Measurements from ENCODE around the gene ANKRD44.

ANKRD44 gene

DNA sequence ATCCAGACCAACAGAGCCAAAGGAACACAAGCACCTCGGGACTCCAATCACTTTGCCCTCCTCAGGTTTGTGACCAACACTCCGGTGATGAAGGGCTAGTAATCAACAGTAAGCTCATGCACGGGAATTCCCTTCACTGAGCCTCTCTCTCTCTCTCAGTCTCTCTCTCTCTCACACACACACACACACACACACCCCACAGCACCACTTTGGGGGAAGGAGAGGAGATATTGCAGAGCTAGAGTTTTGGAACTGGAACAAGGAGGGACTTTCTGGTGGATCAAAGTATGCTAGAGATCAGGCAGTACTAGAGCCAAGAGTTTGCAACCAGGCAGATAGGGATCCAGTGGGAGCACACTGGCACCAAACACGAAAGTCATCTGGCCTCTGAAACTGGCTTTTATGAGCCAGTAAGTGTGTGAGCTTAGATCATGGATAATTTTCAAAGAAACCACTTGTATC, 98.7 kb downstream of the ANKRD44 start:
- Histone ChIP-seq H3K79me2 (ENCODE audit: insufficient read depth, low read length) (peaks cover 88% of the 10 kb centered on the region), H3K36me3 (ENCODE audit: insufficient read depth, low read length) (no peaks in the 10 kb centered on the region), H3K9me3 (ENCODE audit: insufficient read depth, low read depth, low read length) (no peaks in the 10 kb centered on the region), H3K4me3 (ENCODE audit: low read length, poor library complexity, severe bottlenecking) (no peak overlapping the region), H3K4me2 (ENCODE audit: low read depth, low read length, poor library complexity, severe bottlenecking) (peak overlapping the region; percentile 62), H3K27me3 (ENCODE audit: insufficient read depth, low read length, poor library complexity, severe bottlenecking) (no peaks in the 10 kb centered on the region), H3K9me2 (replicated peaks; ENCODE audit: low read depth, low read length) (no peaks in the 10 kb centered on the region), H3K4me1 (ENCODE audit: insufficient read depth, low read length, poor library complexity, severe bottlenecking) (peaks cover 72% of the 10 kb centered on the region), H2AFZ (ENCODE audit: low read length) (no peak overlapping the region), H3K9ac (ENCODE audit: low read depth, low read length, poor library complexity, severe bottlenecking) (peak overlapping the region; percentile 51), H3F3A (ENCODE audit: low read depth) (no peaks in the 10 kb centered on the region), H4K20me1 (ENCODE audit: insufficient read depth, low read length, poor library complexity, severe bottlenecking) (no peaks in the 10 kb centered on the region)
- no peak for TF ChIP-seq EZH2phosphoT487 (IDR thresholded peaks at IDR 0.05; ENCODE audit: borderline replicate concordance)
- TF ChIP-seq, protein P1, sequence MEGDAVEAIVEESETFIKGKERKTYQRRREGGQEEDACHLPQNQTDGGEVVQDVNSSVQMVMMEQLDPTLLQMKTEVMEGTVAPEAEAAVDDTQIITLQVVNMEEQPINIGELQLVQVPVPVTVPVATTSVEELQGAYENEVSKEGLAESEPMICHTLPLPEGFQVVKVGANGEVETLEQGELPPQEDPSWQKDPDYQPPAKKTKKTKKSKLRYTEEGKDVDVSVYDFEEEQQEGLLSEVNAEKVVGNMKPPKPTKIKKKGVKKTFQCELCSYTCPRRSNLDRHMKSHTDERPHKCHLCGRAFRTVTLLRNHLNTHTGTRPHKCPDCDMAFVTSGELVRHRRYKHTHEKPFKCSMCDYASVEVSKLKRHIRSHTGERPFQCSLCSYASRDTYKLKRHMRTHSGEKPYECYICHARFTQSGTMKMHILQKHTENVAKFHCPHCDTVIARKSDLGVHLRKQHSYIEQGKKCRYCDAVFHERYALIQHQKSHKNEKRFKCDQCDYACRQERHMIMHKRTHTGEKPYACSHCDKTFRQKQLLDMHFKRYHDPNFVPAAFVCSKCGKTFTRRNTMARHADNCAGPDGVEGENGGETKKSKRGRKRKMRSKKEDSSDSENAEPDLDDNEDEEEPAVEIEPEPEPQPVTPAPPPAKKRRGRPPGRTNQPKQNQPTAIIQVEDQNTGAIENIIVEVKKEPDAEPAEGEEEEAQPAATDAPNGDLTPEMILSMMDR (conservative IDR thresholded peaks at IDR 0.05; ENCODE audit: low read length) = no peak

DNA sequence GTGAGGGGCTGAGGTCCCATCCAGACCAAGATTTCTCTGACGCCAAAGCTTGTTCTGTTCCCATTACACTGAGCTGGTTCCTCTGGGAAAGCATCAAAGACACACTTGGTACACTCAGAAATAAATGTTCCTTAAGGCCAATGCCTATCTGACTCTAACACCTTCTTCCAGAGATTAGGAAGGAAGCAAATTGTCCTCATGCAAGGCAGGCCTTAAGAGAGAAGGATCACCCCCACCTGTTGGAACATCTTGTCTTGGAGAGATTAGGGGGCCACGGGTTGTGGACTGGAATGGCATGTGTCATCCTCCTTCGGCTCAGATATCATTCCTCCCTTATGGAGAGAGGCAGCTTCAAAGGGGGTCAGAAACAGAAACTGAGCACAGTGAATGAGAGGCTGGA, 100.2 kb downstream of the ANKRD44 start:
- no peak overlapping the region for H3K4me3 ChIP-seq (ENCODE audit: low read length, poor library complexity, severe bottlenecking)

DNA sequence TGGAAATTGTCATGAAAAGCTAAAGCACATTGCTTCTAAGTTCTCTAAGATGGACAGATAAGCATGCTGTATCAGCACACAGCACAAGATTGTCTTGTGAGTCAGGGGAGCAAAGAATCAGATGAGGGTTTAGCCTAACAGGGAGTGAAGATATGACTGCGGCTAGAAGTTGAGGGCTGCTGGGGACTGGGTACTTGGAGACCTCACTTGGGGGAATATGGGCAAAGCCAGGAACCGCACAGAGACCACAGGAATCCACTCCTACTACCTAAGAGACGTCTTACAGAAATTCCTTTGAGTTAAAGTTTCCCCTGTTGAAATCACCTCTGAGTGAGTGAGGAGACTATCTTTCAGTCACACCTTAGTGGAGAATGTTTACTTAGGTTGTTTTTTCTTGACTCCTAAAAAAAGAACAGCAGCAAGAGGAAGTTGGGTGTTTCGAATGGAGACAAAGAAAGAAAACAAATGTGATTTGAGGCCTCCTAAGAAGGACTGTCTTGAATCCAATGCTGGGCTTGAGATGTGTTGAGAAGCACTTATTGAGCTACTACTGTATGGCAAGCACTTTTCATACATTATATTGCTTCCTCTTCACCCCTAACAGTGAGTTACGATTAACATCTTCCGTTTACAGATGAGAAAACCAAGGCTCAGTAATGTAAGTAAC, 100.7 kb downstream of the ANKRD44 start:
- Histone ChIP-seq H4K20me1 (ENCODE audit: insufficient read depth, low read length, poor library complexity, severe bottlenecking) (no peaks in the 10 kb centered on the region), H2AFZ (ENCODE audit: low read length) (no peak overlapping the region), H3K9me3 (ENCODE audit: insufficient read depth, low read depth, low read length) (no peaks in the 10 kb centered on the region), H3K4me1 (ENCODE audit: insufficient read depth, low read length, poor library complexity, severe bottlenecking) (peaks cover 66% of the 10 kb centered on the region), H3K9ac (ENCODE audit: low read depth, low read length, poor library complexity, severe bottlenecking) (peak overlapping the region; percentile 27), H3K27me3 (ENCODE audit: insufficient read depth, low read length, poor library complexity, severe bottlenecking) (no peaks in the 10 kb centered on the region), H3K36me3 (ENCODE audit: insufficient read depth, low read length) (peaks cover 5% of the 10 kb centered on the region; the same call in 1 of the 2 replicates), H3F3A (ENCODE audit: low read depth) (no peaks in the 10 kb centered on the region), H3K4me3 (ENCODE audit: low read length, poor library complexity, severe bottlenecking) (no peak overlapping the region), H3K4me2 (ENCODE audit: low read depth, low read length, poor library complexity, severe bottlenecking) (peak overlapping the region; percentile 21), H3K79me2 (ENCODE audit: insufficient read depth, low read length) (peaks cover 88% of the 10 kb centered on the region), H3K9me2 (replicated peaks; ENCODE audit: low read depth, low read length) (no peaks in the 10 kb centered on the region)
- TF ChIP-seq, protein P1 (conservative IDR thresholded peaks at IDR 0.05; ENCODE audit: low read length) = no peak
- TF ChIP-seq EZH2phosphoT487 (IDR thresholded peaks at IDR 0.05; ENCODE audit: borderline replicate concordance) = no peak

More for the DNA sequence above, 100.2 kb downstream of the ANKRD44 start:
- peaks cover 65% of the 10 kb centered on the region for H3K4me1 ChIP-seq (ENCODE audit: insufficient read depth, low read length, poor library complexity, severe bottlenecking)
- no peaks in the 10 kb centered on the region for H3K27me3 ChIP-seq (ENCODE audit: insufficient read depth, low read length, poor library complexity, severe bottlenecking)
- no peak overlapping the region for H2AFZ ChIP-seq (ENCODE audit: low read length)
- H3K9ac ChIP-seq (ENCODE audit: low read depth, low read length, poor library complexity, severe bottlenecking) = peak overlapping the region; percentile 27
- no peak for TF ChIP-seq EZH2phosphoT487 (IDR thresholded peaks at IDR 0.05; ENCODE audit: borderline replicate concordance)
- TF ChIP-seq, protein P1 (conservative IDR thresholded peaks at IDR 0.05; ENCODE audit: low read length) = no peak
- no peaks in the 10 kb centered on the region for H3K9me3 ChIP-seq (ENCODE audit: insufficient read depth, low read depth, low read length)
- H4K20me1 ChIP-seq (ENCODE audit: insufficient read depth, low read length, poor library complexity, severe bottlenecking) = no peaks in the 10 kb centered on the region
- H3K4me2 ChIP-seq (ENCODE audit: low read depth, low read length, poor library complexity, severe bottlenecking) = no peak overlapping the region
- no peaks in the 10 kb centered on the region for H3K9me2 ChIP-seq (replicated peaks; ENCODE audit: low read depth, low read length)
- no peaks in the 10 kb centered on the region for H3F3A ChIP-seq (ENCODE audit: low read depth)
- peaks cover 88% of the 10 kb centered on the region for H3K79me2 ChIP-seq (ENCODE audit: insufficient read depth, low read length)
- H3K36me3 ChIP-seq (ENCODE audit: insufficient read depth, low read length) = peaks cover under 1% of the 10 kb centered on the region; the same call in 1 of the 2 replicates
